NCI-H2227 (cell line): ENCODE data around the gene ADAM17.
"Not testable (repeated sequence)": the region's sequence is repeated elsewhere in the genome, so short reads cannot be mapped to it uniquely, and the experiment has no call there.

ENCODE experiments used
- DNase-seq: peaks from one replicate; lab custom pipeline; 2025; ENCODE audit not compliant: unreplicated experiment; lab: John Stamatoyannopoulos, UW

Gene ADAM17

DNA sequence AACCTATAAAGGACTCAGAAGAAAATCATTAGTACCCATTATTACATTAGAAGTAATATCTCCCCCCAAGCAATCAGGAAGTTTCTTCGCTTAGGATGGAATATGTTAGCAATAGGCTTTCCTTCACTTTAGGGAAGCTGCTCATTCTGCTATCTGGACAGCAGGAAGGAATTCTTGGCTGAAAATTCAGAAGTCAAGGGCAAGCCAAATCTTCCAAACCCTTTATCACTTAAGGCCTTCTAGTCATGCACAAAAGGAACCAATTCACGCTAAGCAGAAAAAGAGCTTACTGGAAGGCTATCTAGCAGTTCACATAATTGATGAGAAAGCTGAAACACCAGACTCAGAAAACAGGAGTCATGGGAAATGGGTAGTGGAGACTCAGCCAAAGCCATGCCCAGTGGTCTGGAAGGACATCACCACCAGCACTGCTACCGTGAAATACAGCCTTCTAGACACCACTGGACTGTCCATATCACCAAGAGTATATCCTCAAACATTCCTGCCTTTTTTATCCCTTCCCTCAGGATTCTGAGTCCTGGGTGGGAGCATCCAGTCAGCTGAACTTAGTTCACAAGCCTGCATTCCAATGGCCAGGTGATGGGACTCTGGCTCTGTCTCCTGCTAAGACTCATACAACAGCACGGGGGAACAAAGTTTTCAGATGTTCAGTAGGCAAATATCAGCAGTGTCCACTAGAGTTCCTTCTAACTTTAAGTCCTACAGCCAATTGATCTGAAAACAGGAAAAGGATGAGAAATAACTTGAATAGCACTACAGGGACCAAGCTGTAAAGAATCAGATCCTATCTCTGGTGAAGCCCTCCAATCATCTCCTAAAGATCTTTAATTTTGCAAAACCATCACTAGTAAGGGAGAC is 14.8 kb upstream of the ADAM17 start:
- DNase-seq = no peak

DNA sequence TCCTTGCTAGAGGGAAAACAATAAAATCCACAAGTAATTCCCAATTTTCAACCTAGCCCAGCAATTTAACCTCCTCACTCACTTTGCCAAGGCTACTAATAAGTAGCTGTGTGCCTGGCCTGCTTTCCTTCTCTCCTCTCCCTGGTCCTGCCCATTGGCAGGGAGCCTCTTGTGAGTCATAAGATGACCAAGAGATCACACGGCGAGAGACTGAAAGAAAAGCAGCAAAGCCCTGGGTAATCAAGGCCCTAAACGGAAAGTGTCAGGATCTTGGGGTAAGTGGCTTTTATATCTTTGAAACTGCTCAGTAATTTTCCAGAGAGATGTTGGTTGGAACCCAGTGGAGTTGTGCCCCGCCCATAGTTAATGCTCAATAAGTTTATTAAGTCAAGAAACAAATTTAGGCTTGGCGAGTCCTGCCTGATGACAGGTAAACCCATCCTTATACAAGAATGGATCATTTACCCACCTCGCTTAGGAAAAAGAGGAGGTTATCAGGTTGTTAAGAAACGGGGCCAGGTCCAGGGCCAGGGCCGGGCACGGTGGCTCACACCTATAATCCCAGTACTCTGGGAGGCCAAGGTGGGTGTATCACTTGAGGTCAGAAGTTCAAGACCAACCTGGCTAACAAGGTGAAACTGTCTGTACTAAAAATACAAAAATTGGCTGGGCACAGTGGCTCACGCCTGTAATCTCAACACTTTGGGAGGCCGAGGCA is 10.0 kb upstream of the ADAM17 start:
- DNase-seq = peak; percentile 68

DNA sequence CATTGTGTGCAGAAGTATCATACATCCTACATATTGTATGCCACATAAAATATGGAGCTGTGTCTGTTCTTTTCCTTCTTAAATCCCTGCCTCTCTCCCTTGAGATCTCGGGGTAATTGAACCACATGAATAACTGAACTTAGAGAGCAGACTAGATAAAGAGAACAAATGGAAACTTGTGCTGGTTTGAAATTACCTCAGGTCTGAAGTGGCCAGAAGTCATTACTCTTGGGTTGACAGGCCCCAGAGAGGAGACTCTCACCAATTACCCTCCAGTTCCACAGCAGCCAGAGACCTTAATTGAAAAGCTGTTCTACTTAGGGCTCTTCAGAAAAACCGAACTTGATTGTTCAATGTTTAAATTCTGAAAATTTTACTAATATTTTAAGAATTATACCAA is 5.0 kb upstream of the ADAM17 start:
- peak; percentile 73 for DNase-seq

DNA sequence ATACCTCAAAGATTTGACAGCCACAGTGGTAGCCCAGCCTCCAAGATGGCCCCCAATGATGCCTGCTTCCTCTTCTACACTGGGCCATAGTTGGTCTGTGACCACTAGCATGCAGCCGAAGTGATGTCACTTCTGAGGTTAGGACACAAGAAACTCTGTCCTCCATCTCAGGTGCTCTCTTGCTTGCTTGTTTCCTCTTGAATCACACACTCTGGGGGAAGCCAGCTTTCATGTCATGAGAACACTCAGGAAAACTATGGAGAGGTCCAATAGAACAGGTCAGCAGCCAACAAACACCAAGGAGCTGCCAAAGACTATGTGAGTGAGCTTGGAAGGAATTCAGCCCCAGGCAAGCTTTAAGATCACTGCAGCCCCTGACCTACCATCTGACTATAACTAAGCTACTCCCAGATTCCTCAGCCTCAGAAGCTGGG is 3.3 kb upstream of the ADAM17 start:
- DNase-seq = no peak

DNA sequence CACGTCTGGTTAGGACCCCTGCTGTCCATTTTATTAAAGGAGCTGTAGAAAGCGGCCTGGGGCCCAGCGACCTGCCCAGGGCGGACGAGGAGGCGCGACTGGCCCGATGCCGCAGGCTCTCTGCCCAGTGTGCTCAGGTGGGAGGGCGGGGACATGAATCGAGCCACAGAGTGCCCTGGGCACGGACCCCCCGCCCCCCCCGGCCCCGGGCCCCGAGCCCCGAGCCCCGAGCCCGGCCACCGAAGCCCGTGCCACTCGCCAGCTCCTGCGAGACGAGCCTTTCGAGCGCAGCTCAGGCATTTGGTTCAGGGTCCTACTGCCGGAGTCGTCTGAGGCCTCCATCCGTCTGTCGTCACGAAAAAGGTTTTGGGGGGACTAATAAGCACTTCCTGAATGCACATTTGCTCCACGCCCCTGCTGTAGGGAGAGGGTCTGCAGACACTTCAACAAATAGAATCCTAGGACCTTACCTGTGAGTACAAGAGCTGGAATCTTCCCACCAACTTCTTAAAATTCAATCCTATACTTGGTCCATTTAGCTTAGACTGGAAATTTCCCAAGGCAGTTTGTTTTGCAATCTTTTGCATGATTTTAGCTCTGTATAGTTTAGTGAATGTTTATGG is 602 bp upstream of the ADAM17 start:
- peak; percentile 83 for DNase-seq

DNA sequence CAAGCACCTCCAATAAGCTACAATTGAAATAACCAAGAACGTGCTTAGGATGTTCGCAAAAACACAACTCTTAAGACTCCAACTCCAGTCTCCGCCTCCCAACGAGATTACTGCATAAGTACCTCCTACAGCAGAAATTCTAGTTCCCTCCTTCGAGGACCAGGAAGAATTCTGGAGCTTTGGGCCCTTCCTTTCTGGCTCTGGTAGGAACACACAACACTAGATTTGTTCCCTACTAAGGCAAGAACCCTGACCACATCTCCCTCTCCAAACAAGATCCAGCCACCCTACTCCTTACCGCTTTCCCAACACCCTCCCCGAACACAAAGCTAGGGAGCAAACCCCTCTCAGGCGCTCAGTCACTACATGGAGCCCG is 721 bp downstream of the ADAM17 start:
- DNase-seq = peak; percentile 69

DNA sequence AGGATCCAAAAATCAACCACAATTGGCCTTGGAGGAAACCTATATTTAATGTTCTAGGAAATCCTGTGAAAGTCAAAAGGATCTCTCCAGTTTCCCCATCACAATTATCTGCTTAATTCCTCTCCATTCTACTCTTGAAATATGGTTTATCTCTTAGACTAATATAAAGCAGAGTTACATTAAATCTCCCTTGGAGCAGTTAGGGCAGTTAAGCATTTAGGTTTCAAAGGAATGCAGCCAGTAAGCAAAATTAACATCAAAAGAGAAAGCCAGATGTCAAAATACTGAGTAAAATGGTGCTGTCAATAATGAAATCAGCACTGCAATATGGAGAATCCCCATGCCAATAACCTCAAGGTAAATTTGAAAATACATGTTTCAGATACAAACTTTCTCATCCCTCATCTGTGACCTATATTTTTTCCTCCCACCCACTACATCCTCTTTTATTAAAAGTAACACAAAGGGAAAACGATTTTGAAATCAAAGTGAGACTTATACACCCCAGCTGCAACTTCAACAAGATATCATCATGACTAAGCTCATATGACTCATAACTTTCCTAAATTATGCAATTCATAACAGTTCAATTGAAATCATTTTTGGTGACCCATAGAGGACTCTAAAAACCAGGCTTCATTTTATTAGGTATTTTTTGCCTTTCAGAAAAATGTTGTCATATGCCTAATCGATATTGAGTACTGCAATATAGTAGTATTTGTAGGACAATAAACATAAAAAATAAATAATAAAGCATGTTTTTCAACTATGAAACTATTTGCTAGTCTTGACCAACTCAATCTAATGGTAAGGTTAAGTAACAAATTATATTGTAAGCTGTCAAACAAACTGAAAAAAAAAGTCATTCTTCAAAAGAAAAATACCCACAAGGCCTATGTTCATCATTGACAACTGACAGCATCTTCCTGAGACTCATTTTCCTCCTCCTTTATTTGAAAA is 3.1 kb downstream of the ADAM17 start:
- DNase-seq = no peak

DNA sequence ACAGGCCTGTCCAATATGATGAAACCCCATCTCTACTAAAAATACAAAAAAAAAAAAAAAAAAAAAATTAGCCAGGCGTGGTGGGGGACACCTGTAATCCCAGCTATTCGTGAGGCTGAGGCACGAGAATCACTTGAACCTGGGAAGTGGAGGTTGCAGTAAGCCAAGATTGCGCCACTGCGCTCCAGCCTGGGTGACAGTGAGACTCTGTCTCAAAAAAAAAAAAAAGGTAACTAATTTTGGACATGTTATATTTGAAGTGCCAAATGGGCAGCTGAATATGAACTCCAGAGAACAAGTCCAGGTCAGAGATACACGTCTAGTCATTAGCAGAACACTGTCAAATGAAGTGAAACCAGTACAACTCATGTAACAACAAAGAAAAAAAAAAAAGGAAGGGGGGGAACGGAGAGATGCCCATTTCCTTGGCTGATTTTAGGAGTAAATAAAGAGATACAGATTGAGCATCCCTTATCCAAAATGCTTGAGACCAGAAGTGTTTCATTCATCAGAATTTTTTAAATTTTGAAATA is 4.7 kb downstream of the ADAM17 start:
- DNase-seq = not testable (repeated sequence)

DNA sequence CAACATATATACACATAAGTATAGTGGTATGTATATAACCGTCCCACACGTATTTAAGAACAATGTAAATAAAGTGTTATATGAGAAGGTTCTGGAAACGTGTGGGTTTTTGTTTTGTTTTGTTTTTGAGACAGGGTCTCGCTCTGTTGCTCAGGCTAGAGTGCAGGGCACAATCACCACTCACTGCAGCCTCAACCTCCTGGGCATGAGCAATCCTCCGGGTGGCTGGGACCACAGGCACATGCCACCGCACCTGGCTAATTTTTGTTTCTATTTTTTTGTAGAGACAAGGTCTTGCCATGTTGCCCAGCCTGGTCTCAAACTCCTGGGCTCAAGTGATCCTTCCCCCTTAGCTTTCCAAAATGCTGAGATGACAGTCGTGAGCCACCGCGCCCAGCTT is 6.2 kb downstream of the ADAM17 start:
- no peak for DNase-seq

DNA sequence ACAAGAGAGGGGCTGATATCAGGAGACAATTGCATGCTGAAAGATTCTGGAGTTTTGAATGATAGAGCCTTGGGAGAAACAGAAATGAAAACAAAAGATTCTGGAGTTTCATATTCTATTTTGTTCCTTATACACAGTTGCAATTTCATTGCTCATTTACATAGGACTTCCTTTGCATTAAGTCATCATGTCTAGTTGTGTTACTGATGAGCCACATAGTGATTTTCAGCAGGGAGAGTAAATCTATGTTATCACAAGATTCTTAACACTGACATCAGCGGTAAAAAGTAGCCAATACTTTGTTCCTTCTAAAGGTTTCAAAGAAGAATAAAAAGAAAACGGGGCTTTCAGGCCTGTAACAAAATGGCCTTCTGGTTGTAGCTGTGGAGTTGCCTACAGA is 7.1 kb downstream of the ADAM17 start:
- no peak for DNase-seq

DNA sequence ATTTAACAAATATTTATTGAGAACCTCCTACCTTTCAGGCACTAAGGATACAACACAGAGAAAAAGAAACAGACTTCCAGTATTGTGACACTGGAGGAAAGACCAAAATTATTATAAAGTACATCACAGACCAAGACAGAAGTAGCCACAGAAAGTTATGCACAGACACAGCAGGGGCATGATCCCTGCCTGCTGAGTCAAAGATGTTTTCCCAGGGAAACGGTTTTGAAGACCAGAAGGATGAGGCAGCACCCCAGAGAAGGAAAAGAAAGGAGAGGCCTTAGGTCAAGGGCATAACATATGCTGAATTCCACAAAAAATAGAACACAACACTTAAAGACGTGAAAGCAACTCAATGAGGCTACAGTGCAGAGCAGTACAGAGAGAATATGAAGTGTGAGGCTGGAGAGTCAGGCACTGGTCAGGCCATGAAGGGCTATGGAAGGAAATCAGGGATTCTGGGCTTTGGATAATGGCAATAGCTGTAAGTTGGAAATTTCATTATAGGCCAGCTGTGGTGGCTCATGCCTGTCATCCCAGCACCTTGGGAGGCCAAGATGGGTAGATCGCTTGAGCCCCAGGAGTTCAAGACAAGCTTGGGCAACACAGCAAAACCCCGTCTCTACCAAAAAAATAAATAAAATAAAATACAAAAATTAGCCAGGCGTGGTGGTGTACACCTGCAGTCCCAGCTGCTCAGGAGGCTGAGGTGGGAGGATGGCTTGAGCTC is 8.2 kb downstream of the ADAM17 start:
- DNase-seq = no peak

DNA sequence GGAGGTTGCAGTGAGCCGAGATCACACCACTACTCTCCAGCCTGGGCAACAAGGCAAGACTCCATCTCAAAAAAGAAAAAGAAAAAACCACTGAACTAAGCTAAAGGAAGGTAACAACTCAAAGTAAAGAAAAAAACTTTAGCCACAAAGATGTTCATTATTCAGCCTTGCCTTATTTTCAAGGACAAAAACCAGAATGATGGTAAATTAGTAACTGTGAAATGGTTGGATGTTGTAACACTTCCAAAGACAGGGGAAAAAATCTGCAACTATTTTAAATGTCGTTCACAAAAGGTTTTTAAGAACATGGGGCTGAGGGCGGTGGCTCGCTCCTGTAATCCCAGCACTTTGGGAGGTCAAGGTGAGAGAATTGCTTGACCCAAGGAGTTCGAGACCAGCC is 10.1 kb downstream of the ADAM17 start:
- no peak for DNase-seq

DNA sequence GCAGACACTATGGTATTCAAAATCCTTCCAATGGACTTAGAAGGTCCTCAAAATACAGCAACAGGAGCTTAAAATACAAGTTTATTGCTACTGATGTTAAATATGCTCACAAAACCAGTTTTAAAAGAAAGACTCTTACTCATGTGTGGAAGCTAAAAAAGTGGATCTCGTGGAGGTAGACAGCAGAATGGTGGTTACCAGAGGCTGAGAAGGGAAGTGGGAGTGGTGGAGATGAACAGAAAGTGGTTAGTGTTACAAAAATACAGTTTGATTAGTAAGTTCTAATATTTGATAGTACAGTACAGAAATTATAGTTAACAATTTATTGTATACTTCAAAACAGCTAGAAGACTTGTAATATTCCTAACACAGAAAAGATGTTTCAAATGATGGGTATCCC is 12.1 kb downstream of the ADAM17 start:
- no peak for DNase-seq

DNA sequence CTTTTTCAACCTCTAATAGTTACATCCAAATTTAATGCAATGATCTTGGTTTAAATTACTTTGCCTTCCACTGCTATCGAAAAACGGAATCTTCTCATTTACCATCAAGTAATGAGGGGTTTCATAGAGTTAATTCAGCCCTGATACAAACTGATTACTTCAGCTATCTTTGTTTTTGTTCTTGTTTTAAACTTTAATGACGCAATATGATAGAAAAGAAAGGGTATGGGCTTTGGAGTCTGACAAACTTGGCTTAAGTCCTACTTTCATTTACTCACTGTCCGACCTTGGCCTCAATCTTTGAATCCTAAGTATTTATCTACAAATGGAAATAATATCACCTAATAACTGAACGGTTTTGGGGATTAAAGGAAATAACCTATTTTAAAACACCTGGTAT is 16.1 kb downstream of the ADAM17 start:
- no peak for DNase-seq

DNA sequence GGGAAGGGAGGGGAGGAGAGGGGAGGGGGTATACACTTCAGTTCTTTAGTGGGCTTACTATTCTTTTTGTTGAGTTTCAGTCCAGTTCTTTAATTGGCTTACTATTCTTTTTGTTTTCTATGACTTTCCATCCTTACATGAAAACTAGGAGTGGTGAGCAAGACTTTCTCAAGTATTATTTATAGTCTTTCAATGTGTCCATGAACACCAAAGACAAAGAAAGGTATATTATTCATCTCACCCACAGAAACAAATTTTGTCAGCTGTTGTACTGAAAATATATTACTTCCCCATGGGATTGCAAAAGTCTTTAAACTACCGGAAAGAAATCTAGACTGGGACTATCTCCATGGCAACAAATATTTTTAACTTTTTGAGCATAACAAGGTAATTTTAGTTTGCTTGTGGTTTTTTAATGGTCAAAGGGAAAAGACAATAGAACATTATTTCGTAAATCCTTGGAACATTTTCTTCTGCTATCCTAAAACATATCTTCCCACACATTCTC is 17.6 kb downstream of the ADAM17 start:
- DNase-seq = no peak

DNA sequence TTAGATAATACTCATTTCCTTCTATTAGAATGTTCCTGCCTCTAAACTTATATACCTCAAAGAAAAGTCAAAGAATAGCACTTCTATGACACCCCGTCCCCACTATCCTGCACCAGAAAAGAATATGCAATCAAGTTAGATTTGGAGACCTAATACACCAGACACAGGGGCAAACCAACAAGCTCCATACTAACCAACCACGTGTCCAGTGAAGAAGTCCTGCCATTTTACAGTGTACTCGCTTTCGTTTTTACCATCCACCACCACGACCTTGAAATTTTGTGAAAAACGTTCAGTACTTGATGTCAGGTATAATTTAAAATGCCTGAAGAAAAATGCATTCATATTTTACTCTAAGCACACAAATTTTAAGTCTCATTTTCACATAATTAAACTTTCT is 19.1 kb downstream of the ADAM17 start:
- no peak for DNase-seq

DNA sequence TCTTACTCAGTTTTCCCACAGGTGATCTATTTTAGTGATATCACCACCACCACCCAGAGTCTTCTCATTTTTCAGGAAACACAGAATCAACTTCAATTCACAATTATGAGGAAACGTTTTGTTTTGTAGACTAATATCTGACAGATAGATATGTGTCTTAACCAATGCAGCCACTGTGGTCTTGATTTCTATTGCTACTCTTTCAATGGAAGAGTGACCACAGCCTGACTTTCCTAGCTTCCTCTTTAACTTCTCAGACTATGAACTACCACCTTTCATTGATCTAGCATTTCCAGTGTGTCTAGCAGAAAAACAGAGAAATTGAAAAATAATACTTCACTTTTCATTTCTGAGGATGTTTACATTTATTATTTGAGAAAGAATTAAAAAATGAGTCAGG is 20.5 kb downstream of the ADAM17 start:
- DNase-seq = no peak

DNA sequence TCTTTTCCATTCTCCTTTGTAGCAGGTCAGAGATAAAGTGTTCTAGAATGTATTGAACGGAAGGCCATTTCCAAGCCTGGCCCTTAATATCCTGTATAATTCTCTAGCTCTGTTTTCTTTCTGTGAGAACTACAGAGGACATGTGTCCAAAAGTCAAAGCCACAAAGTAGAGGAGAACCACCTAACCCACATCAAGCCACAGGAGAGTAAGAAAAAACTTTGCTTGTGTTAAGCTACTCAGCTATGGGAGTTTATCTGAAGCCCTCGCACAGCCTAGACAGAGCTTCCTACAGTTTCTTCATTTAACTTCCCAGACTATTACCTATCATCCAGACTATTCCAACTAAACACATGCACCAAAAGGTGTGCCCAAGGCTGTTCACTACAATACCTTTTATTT is 22.0 kb downstream of the ADAM17 start:
- DNase-seq = no peak

DNA sequence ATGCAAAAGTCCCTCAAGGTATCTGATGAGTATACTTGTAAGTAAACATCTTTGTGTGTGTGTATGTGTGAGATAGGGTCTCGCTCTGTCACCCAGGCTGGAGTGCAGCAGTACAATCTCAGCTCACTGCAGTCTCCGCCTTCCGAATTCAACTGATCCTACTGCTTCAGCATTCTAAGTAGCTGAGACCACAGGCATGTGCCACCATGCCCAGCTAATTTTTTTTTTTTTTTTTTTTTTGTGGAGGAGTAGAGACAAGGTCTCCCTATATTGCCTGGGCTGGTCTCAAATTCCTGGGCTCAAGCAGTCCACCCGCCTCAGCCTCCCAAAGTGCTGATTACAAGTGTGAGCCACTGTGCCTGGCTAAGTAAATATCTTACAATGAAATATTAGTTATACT is 23.2 kb downstream of the ADAM17 start:
- no peak for DNase-seq
